Right ventricle myocardium inferior (tissue), 1 donor: ENCODE data around the gene GDI2. TPM values are rescaled to one million over a fixed set of nuclear protein-coding genes. Genes with fewer than 3 reads are reported as not detected.
"Not testable (repeated sequence)": the region's sequence is repeated elsewhere in the genome, so short reads cannot be mapped to it uniquely, and the experiment has no call there.

ENCODE experiments used
- ATAC-seq: fragments of 200-7000 bp; cut with Tn5 transposase; one replicate; pipeline ENCODE4 v1.9.1; 2020; ENCODE audit warnings: mild to moderate bottlenecking, moderate library complexity
- DNase-seq: peaks from one replicate; pipeline ENCODE4 v3.0.0; 2021; ENCODE audit errors: missing footprints
- intact Hi-C: fragments of 100-400 bp; cut with DNase I; formaldehyde crosslinking; loops from one replicate; pipeline ENCODE4 v1.11.0; 2022
- total RNA-seq: library from RNA; stranded (reverse); fragmentation: NEBNext Ultra II Directional; extraction: Animal tissue kit (Norgen Biotek cat#: 25700); gene quantifications from one replicate; pipeline ENCODE4 v1.2.1, GENCODE V29; 2021
- donor health status: DM: no; HTN: yes; CAD: no; lungs with severe emphysema.

The GDI2 gene
- total RNA-seq, 1 donor from 2014 or later: 101 TPM

DNA sequence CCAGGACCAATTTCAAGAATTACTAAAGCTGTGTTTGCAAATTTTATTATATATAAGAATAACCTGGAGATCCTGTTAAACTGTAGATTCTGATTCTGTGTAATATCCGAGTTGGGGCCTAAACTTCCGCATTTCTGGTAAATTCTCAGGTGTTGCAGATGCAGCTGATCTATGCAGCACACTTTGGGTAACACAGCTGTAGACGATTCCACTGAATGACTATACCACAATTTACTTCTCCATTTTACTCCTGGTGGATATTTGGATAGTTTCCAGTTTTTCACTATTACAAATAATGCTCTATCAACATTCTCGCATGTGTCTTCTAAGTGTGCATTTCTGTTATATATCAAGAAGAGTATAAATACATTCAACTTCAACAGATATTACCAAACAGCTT, 7.5 kb downstream of the GDI2 start:
- ATAC-seq: no peak
- no peak for DNase-seq
- intact Hi-C loops: no loop called here

DNA sequence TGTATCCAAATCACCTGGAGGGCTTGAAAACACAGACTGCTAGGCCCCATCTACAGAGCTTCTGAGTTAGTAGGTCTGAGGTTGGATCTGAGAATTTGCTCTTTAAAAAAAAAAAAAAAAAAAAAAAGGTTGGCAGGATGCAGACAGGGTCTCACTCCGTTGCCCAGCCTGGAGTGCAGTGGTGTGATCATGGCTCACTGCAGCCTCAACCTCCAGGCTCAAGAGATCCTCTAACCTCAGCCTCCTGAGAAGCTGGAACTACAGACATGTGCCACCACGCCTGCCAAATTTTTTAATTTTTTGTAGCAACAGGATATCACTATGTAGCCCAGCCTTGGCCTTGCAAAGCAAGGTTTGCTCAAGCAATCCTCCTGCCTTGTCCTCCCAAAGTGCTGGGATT, 8.0 kb downstream of the GDI2 start:
- no peak for ATAC-seq
- intact Hi-C loops: no loop called here

DNA sequence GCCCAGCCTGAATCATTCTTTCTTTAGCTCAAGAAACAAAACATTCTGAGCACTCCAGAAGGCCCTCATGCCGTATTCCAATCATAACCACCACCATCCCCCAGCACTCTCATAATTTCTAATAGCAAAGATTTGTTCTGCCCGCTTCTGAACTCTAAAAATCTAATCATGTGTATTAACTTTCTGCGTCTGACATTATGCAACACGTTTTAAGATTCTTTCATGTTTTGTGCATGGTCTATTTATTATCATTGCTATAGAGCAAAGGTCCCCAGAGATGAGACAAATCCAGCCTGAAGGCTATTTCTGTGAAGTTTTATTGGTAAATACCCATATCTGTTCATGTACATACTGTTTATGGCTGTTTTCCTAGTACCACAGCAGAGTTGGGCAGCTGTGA, 8.8 kb downstream of the GDI2 start:
- no peak for ATAC-seq
- DNase-seq: no peak
- intact Hi-C loops: no loop called here

More for the DNA sequence above, 8.0 kb downstream of the GDI2 start:
- no peak for DNase-seq

DNA sequence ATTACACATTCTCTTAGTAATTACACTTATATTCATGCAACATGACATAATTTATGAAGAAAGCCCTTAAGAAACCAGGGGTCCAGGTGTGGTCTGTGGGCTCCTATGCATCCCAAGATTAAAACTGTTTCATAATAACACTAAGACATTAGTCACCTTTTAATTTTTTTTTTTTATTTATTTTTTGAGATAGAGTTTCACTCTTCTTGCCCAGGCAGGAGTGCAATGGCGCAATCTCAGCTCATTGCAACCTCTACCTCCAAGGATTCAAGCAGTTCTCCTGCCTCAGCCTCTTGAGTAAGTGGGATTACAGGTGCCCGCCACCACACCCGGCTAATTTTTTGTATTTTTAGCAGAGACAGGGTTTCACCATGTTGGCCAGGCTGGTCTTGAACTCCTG, 12.5 kb downstream of the GDI2 start:
- no peak for ATAC-seq
- no peak for DNase-seq
- intact Hi-C loops: no loop called here

DNA sequence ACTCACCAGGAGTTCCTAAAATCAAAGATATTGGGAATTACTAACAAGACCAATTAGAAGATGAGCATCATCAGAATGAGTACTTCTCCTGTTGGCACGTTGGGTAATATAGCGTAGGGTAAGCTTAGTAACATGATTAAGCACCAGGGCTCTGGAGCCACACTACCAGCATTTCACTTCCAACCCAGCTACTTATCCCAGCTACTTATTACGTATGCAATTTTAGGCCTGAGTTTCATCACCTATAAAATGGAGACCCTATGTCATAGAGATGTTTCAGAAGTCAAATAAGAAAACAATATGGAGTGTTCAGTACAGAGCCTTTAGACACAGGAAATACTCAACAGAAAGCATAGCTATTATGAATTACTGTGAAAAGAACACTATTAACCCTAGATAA, 19.0 kb downstream of the GDI2 start:
- DNase-seq: no peak
- intact Hi-C loops: no loop called here

DNA sequence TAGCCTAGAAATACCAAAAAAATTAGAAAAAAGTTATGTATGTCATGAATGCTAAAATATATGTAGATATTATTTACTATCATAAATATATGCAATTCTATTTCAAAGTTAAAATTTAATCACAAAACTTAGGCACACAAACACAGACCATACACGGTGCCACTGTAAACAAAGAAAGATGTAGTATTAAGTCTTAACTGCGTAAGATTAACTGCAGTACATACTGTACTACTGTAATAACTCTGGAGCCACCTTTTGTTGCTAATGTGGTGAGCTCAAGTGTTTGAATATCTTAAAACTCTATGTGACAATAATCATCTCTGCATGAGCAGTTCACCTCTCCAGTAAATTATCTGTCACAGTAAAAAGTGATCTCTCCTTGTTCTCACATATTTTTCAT, 23.6 kb downstream of the GDI2 start:
- intact Hi-C loops: no loop called here
- ATAC-seq: no peak
- no peak for DNase-seq

More for the DNA sequence above, 19.0 kb downstream of the GDI2 start:
- ATAC-seq: no peak

DNA sequence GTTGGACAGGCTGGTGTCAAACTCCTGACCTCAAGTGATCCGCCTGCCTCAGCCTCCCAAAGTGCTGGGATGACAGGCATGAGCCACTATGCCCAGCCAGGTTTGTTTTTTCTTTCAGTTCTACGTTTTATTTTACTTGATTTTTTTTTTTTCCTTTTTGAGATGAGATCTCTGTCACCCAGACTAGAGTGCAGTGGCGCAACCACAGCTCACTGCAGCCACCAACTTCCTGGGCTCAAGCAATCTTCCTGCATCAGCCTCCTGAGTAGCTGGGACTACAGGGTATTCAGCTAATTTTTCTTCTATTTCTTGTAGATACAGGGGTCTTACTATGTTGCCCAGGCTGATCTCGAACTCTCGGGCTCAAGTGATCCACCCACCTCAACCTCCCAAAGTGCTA, 24.3 kb downstream of the GDI2 start:
- no peak for DNase-seq
- intact Hi-C loops: no loop called here
- no peak for ATAC-seq

DNA sequence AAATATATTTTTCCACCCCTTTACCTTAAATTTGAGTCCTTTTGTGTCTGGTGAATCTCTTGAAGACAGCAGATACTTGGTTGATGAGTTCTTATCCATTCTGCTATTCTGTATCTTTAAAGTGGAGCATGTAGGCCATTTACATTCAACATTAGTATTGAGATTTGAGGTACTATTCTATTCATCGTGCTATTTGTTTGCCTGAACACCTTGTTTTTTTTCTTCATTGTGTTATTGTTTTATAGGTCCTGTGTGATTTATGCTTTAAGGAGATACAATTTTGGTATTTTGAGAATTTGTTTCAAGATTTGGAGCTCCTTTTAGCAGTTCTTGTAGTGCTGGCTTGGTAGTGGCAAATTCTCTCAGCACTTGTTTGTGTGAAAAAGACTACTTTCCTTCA, 29.9 kb downstream of the GDI2 start:
- DNase-seq (no peak), ATAC-seq (no peak)
- intact Hi-C loops: no loop called here

DNA sequence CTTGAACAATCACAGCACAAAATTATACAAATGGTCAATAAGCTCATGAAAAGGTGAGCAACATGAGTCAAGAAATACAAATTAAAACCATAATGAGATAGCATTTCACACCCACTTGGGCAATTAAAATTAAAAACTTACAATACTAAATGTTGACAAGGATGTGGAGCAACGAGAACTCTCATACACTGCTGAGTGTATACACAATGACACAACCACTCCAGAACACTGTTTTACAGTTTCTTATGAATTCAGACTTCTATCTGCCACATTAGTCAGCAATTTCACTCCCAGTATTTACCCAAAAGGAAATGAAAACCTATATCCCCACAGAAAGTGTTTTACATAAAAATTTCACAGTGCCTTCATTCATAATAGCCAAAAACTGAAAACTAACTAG, 31.1 kb downstream of the GDI2 start:
- no peak for ATAC-seq
- intact Hi-C loops: no loop called here
- DNase-seq: no peak

DNA sequence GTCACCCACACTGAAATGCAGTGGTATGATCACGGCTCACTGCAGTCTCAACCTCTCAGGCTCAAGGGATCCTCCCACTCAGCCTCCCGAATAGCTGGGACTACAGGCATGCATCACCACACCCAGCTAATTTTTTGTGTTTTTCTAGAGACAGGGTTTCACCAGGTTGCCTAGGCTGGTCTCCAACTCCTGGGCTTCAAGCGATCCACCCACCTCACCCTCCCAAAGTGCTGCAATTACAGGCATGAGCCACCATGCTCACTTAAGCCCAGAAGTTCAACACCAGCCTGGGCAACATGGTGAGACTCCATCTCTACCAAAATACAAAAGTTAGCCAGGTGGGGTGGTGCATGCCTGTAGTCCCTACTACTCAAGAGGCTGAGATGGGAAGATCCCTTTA, 33.5 kb downstream of the GDI2 start:
- intact Hi-C loops: no loop called here
- ATAC-seq (no peak), DNase-seq (no peak)

DNA sequence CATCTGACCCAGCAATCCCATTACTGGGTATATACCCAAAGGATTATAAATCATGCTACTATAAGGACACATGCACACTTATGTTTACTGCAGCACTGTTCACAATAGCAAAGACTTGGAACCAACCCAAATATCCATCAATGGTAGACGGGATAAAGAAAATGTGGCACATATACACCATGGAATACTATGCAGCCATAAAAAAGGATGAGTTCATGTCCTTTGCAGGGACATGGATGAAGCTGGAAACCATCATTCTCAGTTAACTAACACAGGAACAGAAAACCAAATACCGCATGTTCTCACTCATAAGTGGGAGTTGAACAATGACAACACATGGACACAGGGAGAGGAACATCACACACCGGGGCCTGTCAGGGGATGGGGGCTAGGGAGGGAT, 35.5 kb downstream of the GDI2 start:
- DNase-seq, ATAC-seq, intact Hi-C loops: not testable (repeated sequence)

DNA sequence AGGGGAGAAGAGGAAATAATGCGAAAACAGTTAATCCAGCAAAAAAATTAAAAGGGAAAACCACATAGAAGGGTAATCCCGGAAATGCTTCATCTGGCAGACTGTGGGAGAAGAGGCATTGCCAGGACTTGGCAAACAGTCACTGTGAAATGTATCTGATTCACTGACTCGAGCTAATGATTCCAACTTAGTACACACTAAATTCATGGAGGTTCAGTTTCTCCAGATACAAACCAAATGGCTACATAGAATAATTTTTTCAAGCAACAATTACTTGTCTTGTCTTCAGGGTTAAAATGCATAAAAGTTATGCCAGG, 36.4 kb downstream of the GDI2 start:
- DNase-seq (no peak), ATAC-seq (no peak)
- intact Hi-C loops: no loop called here

DNA sequence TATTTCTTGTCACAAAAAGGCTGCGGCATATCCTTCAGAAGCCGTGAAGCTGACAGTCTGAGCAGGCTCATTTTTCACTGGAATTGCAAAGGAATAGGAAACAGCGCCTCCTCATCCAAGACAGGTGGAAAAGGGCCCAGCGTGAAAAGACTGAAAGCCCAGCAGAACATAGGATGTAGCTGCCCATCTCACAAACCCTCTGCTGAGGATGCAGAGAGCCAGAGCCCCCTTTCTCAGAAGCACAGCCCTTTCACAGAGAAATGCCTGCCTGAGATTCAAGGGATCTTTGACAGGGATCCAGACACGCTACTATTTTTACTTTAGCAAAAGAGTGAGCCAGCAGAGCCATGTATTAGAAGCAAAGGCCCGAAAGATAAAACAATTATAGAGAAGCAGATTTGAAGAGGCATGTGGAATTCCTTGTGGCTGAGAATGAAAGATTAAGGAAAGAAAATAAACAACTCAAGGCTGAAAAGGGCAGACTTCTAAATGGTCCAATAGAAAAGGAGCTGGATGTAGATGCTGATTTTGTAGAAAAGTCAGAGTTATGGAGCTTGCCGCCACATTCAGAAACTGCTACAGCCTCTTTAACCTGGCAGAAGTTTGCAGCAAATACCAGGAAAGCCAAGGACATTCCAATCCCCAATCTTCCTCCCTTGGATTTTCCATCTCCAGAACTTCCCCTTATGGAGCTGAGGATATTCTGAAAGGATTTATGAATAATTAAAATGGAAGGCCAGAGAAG, 36.9 kb downstream of the GDI2 start:
- peak; percentile 45 for ATAC-seq
- no peak for DNase-seq
- intact Hi-C loops: no loop called here

DNA sequence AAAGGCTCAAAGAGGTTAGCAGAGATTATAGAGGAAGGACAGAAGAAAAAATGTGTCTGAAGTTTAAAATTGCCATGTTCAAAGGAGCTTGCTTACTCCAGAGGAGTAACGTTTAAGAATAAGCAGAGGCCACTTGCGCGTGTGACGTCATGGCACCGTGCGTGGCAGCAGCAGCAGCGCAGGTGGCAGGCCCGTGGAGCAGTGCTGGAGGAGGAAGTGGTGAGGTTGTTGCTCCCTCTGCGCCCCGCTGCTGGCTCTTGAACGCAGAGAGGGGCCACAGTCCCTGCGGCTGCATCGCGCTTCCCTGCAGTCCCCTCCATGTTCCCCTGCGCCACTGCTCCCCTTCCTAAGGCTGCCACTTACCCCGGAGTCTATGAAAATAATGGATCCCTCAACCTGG, 37.5 kb downstream of the GDI2 start:
- peak; percentile 57 for ATAC-seq
- peak; percentile 84 for DNase-seq
- intact Hi-C loops: no loop called here

DNA sequence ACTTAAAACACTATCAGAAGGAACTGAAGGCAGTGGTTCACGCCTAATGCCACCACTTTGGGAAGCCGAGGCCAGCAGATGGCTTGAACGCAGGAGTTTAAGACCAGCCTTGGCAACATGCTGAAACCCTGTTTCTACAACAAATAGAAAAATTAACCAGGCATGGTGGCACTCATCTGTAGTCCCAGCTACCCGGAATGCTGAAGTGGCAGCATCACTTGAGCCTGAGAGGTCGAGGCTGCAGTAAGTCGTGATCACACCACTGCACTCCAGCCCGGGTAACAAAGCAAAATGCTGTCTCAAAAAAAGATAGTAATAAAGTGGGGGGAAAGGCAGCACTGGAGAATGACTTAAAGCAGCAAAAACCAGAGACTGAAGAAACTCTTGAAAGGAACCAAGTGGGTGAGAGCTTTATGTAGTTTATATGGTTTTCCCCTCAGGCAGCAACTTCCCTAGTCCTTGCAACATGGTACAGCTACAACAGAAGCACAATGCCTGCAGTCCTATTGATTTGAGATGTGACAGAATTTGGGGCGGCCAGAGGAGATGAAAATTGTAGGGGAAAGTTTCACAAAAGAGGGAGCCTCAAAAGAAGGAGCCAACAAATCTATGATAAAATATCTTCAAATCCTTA, 38.1 kb downstream of the GDI2 start:
- no peak for ATAC-seq

DNA sequence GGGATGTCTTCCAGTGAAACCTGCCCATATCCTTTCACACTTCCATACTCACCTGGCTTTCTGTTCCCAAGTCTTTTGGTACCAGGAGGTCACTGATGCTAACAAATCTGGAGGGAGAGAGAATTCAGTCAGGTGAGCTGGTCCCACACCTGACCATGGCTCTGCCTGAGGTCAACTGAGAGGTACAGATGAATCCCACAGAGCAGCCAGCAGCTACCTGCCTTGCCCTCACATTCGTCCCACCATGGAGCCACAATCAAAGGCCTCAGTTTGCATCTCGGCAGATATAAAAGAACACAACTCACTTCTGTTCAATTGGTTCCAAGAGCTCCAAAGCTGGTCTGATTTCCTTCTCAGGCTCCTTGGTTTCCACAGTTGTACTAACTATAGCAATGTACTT, 47.0 kb downstream of the GDI2 start:
- no peak for DNase-seq
- ATAC-seq: no peak
- intact Hi-C loops: no loop called here

More for the DNA sequence above, 38.1 kb downstream of the GDI2 start:
- no peak for DNase-seq
- intact Hi-C loops: no loop called here

DNA sequence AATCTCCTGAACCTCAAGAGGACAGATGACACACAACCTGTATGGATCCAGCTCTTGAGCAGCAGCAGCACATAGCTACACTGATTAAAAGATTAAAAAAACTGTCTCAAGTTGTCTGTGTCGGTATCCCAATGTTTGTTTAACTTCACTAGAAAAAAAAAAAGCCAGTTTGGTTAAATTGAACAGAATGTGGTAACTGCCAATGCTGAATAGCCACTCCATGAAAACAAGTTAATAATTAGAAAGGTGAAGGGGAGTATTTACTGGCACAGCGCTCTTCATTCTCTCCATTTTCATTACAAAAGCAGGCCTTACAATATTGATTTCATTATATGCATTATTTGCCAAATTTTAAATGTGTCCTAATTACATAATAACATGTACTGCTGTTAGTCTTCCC, 47.6 kb downstream of the GDI2 start:
- no peak for ATAC-seq
- intact Hi-C loops: no loop called here
- DNase-seq: no peak

DNA sequence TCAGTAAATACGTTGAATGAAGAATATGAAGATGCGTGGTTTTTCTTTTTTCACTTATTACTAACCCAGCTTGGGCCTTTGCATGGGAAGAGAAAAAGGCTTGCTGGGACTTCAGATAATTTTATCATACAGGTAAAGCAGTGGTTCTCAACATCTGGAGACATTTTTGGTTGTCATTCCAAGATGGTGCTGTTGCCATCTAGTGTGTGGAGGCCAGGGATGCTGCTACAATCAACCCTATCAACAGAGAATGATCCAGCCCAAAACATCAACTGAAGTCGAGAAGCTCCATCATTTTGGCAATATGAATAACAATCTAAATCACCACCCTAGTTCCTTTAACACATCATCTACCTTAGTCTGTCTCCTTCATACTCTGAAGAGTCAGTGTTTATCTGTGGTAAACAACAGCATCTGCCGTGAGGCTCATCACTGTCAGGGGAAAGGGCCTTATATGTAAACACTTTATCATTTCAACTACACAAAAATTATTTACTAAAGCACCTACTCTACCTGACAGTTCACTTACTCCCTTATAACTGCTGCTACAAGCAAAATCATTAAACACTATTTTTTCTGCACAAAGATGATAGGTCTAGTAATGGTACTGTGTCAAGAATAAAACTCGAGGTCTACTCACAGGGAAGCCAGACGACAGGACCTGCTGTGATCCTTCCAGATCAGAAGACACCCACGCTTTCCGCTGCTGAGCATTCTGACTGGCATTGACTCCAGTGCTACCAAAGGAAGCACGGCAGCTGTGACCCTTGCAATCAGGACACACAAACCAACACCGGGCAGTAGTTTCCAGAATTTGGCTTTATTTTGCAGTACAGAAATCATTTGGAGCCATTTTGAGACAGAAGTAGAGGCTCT, 48.6 kb downstream of the GDI2 start:
- DNase-seq: no peak
- intact Hi-C loops: no loop called here
- no peak for ATAC-seq

DNA sequence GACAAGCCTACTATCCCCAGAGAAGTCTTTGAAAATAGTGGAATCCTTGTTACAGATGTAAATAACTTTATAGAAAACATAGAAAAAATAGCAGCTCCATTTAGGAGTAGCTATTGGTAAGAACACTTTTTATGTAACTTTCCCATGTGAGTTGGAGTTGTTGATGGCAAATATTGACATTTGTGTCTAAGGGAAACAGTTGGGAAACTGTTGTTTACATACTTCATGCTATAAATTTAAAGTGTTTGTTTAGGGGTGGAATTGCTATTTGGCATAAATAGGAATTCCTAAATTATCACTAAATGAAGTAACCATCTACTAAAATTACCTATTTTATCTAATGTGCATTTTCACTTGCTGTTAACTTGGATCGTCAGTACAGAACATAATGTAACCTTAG, 50.7 kb downstream of the GDI2 start:
- intact Hi-C loops: no loop called here
- DNase-seq (no peak), ATAC-seq (no peak)

DNA sequence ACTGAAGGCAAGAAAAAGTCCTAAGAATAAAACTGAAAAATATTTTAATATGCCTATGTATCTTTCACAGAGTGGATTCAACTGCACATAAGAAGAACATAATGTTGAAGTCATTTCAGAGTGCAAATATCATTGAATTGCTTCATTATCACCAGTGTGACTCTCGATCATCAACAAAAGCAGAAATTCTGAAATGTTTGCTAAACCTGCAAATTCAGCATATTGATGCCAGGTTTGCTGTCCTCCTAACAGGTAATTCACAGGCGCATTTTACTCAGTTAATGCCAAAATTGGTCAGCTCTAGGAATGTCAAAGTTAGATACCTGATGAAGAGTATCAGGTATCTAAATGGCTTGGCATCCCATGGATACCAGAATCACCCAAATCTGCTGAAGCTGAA, 52.0 kb downstream of the GDI2 start:
- ATAC-seq (no peak), DNase-seq (no peak)
- intact Hi-C loops: no loop called here
